Fibroblast of skin of right biceps (primary cell): Measurements from ENCODE around the gene PPM1B.
A peak's percentile ranks its signal among the peaks of the same experiment; 100 is the strongest.
"Not testable (repeated sequence)": the region's sequence is repeated elsewhere in the genome, so short reads cannot be mapped to it uniquely, and the experiment has no call there.

ENCODE experiments used
- DNase-seq: peaks from one replicate; pipeline ENCODE4 v3.0.0-alpha.2; 2013

The PPM1B gene

GRCh38 chr2:44164617-44165016, 4.1 kb upstream of the PPM1B start:
- DNase-seq: no peak

DNA sequence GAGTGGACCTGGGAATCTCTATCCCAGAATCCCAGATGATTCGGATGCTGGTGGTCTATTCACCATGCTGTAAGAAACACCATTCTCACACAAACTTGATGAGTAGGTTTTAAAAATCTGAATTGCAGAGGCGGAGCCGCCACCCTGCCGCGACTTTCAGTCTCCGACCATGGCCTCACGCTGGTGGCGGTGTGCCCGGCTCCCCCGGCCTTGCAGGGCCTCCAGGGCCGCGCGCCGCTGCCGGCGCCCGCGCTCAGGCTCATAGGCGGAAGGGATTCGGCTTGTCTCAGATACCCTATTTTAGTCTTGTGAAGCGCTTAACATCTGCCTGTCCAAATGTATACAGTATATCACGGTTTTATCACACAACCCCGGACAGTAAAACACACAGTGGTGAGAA, 2.6 kb upstream of the PPM1B start:
- DNase-seq: no peak

GRCh38 chr2:44167311-44167907, 1.3 kb upstream of the PPM1B start:
- no peak for DNase-seq

GRCh38 chr2:44167908-44168680, 581 bp upstream of the PPM1B start:
- peak; percentile 100 for DNase-seq

DNA sequence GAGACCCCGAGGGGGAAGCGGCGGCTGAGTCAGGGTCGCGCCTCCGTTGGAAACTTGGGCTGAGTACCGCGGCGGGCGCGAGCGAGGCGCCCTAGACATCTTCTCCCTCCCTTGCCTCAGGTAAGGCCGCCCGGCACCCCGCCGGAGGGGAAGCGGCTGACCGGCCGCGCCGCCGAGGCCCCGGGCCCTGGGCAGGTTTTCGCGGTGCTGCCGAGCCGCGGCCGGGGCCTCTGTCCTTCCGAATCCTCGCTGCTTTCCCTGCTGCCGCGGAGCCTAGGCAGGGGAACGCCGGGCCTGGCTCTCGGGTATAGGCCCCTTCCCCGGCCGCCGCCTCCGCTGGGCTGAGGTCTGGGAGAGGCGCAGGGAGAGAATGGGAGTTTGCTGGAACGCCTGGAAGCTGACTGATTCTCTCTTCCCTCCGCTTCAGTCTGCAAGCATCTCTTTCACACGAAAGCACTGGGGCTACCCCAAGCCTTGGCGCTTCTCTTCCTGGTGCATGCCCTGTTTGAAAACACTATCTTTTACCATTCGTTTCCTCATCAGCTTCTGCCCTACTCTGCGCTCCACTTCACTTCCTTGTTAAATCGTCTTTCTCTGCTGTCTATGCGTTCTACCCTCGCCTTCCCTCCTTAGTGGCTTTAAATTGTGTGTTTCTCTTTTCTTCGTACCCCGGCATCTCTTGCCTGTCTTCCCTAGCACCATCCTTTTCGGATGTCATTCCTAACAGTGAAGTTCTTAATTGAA, 652 bp downstream of the PPM1B start:
- peak; percentile 37 for DNase-seq

GRCh38 chr2:44170311-44170717, 1.6 kb downstream of the PPM1B start:
- peak; percentile 65 for DNase-seq

GRCh38 chr2:44171018-44171417, 2.3 kb downstream of the PPM1B start:
- peak; percentile 58 for DNase-seq

GRCh38 chr2:44171442-44171841, 2.8 kb downstream of the PPM1B start:
- not testable (repeated sequence) for DNase-seq

DNA sequence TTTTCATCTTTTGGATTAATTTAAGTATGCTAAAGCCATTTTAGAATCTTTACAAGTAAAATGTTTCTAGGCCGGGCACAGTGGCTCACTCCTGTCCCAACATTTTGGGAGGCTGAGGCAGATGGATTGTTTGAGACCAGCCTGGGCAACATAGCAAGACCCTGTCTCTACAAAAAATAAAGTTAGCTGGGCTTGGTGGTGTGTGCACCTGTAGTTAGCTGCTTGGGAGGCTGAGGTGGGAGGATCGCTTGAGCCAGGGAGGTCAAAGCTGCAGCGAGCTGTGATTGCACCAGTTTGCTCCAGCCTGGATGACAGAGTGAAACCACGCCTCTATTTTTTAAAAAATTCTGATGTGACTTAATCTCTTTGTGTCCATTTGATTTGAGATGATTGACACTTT, 3.9 kb downstream of the PPM1B start:
- no peak for DNase-seq

DNA sequence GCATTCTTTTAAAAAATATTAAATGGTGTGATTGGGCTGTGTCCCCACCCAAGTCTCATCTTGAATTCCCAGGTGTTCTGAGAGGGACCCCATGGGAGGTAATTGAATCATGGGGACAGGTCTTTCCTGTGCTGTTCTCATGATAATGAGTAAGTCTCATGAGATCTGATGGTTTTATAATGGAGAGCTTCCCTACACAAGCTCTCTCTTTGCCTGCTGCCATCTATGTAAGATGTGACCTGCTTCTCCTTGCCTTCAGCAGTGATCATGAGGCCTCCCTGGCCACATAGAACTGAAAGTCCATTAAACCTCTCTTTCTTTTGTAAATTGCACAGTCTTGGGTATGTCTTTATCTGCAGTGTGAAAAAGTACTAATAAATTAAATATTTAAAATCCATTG, 10.3 kb downstream of the PPM1B start:
- no peak for DNase-seq

- DNase-seq: no peak
These were observed 13.0 kb downstream of the PPM1B start for GRCh38 chr2:44181648-44182047.

- no peak for DNase-seq
These were observed 15.4 kb downstream of the PPM1B start for GRCh38 chr2:44184106-44184505.

DNA sequence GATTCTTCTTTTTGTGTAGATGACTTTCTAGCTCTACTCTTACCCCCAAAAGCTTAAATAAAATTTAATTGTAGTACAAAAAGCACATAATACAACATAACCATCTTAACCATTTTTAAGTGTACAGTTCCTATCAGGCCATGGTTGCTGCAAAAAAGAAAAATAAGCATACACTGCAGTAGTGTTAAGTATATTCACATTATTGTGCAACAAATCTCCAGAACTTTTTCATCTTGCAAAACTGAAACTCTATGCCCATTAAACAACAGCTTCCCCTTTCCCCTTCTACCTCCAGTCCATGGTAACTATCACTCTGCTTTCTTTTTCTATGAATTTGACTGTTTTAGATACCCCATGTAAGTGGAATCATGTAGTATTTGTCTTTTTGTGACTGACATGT, 18.1 kb downstream of the PPM1B start:
- DNase-seq: no peak

- no peak for DNase-seq
These were observed 18.6 kb downstream of the PPM1B start for GRCh38 chr2:44187251-44187650.

DNA sequence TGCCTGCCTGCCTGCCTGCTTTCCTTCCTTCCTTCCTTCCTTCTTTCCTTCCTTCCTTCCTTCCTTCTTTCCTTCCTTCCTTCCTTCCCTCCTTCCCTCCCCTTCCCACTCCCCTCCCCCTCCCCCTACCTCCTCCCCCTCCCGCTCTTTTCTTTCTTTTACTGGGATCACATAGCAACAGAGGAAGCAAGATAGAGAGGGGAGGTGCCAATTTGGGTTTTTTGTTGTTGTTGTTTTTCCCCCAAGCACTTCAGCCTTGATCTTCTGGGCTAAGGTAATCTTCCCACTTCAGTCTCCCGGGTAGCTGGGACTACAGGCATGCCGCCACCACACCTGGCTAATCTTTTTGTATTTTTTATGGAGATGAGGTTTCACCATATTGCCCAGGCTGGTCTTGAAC, 20.0 kb downstream of the PPM1B start:
- no peak for DNase-seq

- DNase-seq: no peak
These were observed 20.4 kb downstream of the PPM1B start for GRCh38 chr2:44189104-44189503.

DNA sequence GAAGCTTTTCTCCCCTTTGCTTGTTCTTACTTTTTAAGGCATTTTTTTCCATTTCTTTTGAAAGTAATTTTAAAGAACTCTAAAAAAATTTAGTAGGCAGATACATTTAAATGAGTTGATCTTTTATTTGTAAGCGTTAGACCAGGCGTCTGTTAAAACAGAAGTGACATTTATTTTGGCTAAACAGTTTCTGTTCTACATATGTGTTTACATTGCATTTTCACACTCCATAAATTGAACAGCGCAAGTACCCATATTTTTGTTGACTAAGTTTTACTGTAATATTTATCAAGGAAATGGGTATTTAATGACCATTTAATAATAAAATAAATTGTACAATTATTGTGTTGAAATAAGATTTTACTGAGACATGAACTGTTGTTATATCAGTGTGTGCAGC, 21.9 kb downstream of the PPM1B start:
- DNase-seq: no peak

DNA sequence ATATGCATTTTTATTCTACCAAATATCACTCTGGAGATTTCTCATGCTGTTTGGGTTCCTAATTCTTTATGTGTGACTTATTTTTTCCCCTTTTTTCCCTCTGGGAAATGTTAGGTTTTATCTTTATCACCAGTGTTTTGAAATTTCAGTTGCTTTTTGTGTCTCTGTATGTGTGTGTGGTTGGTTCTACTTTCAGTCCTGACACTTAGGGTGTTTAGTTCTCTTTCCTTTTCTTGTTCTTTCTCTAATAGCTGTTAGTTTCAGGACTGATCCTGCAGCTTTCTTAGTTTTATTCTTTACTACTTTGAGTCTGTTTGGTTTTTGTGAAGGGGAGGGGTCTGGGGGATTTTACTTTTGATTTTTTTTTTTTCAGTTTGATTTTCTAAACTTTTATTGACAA, 23.1 kb downstream of the PPM1B start:
- no peak for DNase-seq

- DNase-seq: no peak
These were observed 24.0 kb downstream of the PPM1B start for GRCh38 chr2:44192646-44193045.

GRCh38 chr2:44195714-44196113, 27.0 kb downstream of the PPM1B start:
- DNase-seq: no peak

DNA sequence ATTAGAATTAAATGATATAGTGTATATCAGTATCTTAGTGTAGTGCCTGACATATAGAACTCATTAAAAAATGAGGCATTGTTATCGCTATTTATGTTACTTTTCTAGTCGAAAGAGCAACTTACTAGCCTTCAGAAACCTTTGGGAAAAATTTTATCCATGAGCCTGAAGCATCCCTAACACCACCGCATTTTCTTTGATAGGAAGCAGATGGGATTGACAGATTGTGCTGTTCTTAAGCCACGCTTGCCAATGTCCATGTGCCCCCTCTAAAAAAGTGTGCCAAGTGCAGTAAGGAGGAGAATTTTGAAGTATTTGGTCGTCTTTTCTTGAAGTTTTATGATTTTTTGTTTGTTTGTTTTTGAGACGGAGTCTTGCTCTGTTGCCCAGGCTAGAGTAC, 29.1 kb downstream of the PPM1B start:
- DNase-seq: no peak

GRCh38 chr2:44200011-44200410, 31.3 kb downstream of the PPM1B start:
- DNase-seq: no peak

DNA sequence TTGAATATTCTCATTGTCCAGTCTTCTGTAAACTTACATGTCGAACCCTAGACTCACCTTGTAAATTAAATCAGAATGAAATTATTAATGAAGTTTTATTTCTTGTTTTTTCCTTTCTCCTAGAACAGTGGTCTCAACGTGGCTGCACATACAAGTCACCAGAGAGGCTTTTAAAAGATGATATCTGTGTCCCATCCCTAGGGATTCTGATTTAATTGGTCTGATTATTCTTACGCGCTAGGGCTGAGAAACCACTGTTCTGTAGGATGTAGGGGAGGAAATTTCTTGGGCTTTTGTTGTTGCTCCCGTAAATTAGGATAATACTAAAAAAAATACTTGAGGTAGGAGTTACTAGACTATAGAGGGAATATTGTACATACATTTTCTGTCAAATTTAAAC, 32.1 kb downstream of the PPM1B start:
- no peak for DNase-seq

GRCh38 chr2:44201648-44202165, 33.0 kb downstream of the PPM1B start:
- DNase-seq: no peak
